GM19035 (cell line): ENCODE results near the gene RNF32.
"Not testable (repeated sequence)": the region's sequence is repeated elsewhere in the genome, so short reads cannot be mapped to it uniquely, and the experiment has no call there.

Experiments used
- ATAC-seq: cut with Tn5 transposase; IDR thresholded peaks from one replicate; pipeline ENCODE4 v1.9.1; 2021; ENCODE audit not compliant: unreplicated experiment

Gene RNF32

DNA sequence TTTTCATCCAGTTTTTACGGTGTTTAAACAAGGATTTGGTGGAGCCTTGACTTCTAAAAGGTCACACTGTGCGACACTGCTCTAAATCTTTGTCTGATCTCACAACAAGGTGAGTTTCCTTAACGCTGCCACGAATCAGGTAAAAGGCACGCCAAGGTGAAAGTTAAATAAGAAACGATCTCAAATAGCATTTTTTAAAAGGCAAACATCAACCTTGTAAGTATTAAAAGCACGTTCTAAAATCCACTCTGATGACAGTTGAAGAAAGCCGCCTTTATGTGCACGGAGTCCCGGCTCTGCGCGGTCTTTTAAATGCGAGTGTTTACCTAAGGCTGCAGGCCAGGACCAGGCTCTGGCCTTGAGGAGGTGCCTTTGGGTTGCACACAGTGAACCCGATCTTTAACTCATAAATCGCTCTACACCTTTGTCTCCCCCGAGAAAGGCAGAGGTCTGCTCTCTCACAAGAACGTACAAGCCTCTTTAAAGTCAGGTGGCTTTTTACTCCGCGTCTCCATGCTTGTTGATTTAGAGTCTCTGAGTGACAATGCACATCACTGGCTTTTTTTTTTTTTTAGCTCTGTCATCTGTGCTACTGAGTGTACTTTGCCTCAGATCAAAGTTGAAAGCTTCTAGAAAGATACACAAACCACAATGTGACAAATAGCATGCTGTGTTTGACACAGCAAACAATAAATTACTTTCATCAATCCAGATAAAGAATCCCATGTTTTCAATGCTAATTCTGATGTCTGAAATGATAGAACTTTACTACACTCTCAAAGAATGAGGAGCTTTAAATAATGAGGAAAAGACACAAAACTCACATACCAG lies 25.9 kb upstream of the RNF32 start:
- no peak for ATAC-seq

DNA sequence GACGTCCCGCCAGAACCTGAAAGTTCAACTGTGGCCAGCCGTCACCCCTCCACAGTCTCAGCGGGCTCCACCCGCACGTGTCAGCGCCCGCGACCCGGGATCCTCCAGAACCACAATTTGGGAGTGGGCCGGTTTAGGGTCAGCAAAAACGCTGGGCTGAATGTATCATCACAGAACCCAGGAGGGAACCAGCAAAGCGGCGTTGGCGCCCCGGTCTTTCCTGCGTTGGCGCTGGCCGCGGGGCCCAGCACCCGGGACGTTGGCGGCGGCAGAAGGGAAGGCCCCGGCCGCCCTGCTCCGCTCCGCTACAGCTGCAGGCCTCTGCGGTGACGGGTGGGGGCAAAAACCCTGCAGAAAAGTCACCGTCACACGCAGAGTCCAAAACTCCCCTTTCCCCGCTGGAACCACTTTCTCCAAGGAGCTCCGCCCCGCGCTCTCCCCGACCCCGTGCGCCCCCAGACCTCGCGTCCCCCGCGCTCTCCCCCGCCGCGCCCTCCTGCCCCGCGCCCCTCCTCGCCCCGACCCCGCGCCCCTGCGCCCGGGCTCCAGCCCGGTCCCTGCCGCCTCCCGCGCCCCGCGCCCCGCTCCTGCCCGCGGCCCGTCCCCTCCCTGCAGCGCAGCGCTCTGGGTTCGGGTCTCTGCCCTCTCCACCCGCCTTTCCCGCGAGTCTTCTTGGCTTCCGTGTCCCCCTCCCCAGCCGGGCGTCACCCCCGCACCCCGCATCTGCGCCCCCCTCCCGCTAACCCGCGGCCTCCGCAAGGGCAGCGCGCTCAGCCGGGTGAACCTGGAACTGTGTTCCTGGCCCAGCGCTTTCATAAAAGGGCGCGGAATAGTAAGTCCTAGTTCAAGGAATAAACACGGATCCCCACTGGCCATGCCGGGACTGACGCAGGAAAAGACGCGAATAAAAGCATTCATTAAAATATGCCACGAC lies 24.0 kb upstream of the RNF32 start:
- no peak for ATAC-seq

DNA sequence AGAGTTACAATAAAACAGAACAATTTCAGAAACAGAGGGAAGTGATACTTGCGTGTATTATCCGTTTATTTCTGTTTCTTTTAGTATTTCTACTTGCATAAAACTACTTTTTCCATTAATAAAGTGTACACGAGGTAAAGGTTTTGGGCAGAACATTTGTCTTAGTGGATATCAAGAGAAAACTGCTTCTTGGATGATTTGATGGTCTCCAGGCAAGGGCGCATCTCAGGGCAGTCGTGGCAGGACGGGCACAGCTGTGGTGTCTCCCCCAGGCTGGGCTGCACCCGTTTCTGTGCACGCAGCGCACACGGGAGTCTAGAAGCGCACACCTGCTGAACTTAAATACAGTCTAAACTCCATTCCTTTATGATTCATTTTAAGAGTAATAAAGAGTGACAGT lies 23.4 kb upstream of the RNF32 start:
- no peak for ATAC-seq

DNA sequence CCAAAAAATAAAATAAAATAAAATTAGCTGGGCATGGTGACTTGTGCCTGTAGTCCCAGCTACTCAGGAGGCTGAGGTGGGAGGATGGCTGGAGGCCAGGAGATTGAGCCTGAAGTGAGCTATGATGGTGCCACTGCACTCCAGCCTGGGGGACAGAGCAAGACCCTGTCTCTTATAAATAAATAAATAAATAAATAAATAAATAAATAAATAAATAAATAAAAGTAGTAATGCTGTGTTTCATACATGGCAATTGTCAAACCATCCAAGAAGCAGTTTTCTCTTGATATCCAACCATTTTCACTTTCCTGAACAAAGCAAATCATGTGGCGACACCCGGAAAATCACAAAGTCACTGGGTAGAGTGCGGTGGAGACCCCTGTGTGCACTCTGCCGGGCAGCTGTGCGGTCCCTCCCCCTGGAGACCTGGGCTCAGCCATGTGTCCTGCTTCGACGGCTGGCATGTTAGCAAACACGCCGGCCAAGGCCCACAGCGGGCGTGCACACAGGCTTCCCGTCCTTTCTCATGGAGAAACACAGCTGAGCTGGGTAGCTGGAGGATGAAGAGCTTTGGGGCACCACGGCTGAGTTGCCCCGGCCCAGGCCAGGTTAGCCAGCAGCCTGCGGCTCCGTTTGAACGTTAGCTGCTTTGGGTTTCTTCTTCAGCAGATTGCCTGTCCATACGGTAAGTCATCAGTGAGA lies 22.3 kb upstream of the RNF32 start:
- ATAC-seq: no peak

GRCh38 chr7:156618780-156619367 lies 21.7 kb upstream of the RNF32 start:
- no peak for ATAC-seq

DNA sequence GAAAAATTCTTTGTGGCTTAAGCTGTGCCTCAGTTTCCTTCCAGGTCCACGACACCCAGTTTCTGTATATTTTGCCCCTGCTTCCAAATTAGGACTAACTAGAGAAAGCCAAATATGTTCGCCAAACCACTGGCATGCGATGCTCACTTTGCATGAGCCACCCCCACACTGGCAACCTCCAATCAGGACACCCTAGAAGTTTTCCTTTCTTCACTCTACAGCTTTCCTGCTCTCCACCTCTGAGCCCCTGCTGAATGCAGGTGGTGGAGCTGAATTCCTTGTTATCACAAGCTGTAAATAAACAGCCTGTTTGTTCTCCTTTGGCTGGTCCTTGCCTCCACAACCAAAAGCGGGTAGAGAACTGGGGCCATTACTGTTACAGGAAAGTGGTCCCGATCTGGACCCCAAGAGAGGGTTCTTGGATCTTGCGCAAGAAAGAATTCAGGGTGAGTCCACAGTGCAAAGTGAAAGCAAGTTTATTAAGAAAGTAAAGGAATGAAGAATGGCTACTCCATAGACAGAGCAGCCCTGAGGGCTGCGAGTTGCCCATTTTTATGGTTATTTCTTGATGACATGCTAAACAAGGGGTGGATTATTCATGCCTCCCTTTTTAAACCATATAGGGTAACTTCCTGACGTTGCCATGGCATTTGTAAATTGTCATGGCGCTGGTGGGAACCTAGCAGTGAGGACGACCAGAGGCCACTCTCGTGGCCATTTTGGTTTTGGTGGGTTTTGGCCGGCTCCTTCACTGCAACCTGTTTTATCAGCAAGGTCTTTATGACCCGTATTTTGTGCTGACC lies 20.9 kb upstream of the RNF32 start:
- ATAC-seq: not testable (repeated sequence)

- ATAC-seq: no peak
Observed at GRCh38 chr7:156620291-156620675, 20.3 kb upstream of the RNF32 start.

GRCh38 chr7:156621652-156622051 lies 18.9 kb upstream of the RNF32 start:
- no peak for ATAC-seq

- ATAC-seq: no peak
Observed at GRCh38 chr7:156625580-156625979, 15.0 kb upstream of the RNF32 start.

GRCh38 chr7:156626220-156626895 lies 14.2 kb upstream of the RNF32 start:
- no peak for ATAC-seq

GRCh38 chr7:156628562-156628961 lies 12.0 kb upstream of the RNF32 start:
- no peak for ATAC-seq

- no peak for ATAC-seq
Observed at GRCh38 chr7:156629873-156630272, 10.7 kb upstream of the RNF32 start.

DNA sequence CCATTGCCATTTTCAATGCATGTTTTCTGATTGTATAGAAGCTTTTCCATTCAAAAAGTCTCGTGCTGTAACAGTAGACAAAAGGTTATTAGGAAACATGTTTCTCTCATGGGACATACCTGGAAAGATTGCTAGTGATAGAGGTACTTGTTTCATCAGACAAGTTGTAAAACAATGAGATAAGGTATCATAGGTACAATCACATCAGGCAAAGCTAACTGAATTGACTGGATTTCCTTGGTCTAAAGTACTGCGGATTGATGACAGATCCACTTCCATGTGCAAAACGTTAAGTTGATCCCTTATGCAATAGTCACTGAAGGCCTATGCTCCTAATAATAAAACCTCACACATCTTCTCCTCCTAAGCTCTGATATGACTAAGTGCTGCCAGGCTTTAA lies 6.5 kb upstream of the RNF32 start:
- no peak for ATAC-seq

- ATAC-seq: no peak
Observed at GRCh38 chr7:156635529-156636385, 4.8 kb upstream of the RNF32 start.

DNA sequence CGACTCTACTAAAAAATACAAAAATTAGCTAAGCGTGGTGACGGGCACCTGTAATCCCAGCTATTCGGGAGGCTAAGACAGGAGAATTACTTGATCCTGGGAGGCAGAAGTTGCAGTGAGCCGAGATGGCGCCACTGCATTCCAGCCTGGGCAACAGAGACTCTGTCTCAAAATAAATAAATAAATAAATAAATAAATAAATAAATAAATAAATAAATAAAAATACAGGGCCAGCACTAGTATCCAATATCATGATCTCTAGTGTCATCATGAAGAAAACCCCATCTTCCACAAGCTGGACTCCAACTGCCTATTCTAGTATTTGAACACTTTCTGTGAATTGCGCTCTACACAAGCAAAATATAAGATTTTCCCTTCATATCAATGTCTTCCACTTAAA lies 3.5 kb upstream of the RNF32 start:
- ATAC-seq: not testable (repeated sequence)

GRCh38 chr7:156638443-156639077 lies 2.0 kb upstream of the RNF32 start:
- no peak for ATAC-seq

- peak; percentile 28 for ATAC-seq
Observed at GRCh38 chr7:156639426-156640256, 933 bp upstream of the RNF32 start.
